ENCODE results near the gene PEX5L.

Gene PEX5L

DNA sequence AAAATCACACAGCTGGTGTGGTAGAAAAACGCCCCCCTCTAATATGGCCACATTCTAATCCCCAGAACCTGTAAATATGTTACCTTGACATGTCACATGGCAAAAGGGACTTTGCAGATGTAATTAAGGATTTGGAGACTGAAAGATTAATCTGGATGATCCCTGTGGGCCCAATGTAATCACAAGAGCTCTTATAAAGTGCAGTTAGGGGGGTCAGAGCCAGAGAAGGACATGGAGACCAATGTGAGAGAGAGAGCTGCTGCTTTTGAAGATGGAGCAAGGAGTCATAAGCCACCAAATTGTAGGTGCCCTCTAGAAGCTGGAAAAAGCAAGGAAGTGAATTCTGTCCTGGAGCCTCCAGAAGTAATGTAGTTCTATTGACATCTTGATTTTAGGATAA, 152.6 kb downstream of the PEX5L start:
- H3K4me3 ChIP-seq (ENCODE audit: low read depth in 1 of 5, low read length in 5 of 5) = no peak overlapping the region
- H3K9ac ChIP-seq (ENCODE audit: low read length in 5 of 5) = no peak overlapping the region
- H3K4me1 ChIP-seq (ENCODE audit: control insufficient read depth in 5 of 5, insufficient read depth in 5 of 5, low read length in 5 of 5) = peaks cover 0 to 6% (median 0%) of the 10 kb centered on the region in 5 donors
- peaks cover 0 to 2% (median 0%) of the 10 kb centered on the region in 5 donors for H3K27me3 ChIP-seq (ENCODE audit: control insufficient read depth in 5 of 5, insufficient read depth in 4 of 5, low read length in 5 of 5)
- H3K27ac ChIP-seq (ENCODE audit: low read depth, low read length) = no peak overlapping the region
- no peaks in the 10 kb centered on the region for H3K9me3 ChIP-seq (ENCODE audit: control insufficient read depth in 5 of 5, low read length in 5 of 5)
- H3K36me3 ChIP-seq (ENCODE audit: control insufficient read depth in 5 of 5, insufficient read depth in 5 of 5, low read length in 5 of 5) = no peaks in the 10 kb centered on the region

DNA sequence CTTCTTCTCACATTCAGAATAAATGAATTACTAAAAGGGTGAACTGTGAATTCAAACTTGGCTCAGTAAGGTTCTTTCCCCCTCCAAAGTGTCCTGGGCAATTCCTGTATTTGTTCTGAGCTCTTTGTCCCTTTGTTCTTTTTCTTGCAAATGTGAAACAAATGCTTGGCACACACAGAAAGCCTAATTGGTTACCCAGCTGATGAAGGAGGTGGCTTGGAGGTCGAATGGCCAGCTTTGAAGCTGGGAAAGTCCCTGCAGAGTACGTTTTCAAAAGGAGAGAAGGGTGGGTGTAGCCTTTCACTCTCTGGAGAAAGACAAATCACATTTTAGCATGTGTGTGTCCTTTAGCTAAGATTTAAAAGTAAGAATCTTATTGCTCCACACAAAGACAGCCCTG, 154.4 kb downstream of the PEX5L start:
- Histone ChIP-seq H3K4me3 (ENCODE audit: low read depth in 1 of 5, low read length in 5 of 5) (no peak overlapping the region), H3K27ac (ENCODE audit: low read depth, low read length) (no peak overlapping the region), H3K9me3 (ENCODE audit: control insufficient read depth in 5 of 5, low read length in 5 of 5) (no peaks in the 10 kb centered on the region), H3K36me3 (ENCODE audit: control insufficient read depth in 5 of 5, insufficient read depth in 5 of 5, low read length in 5 of 5) (no peaks in the 10 kb centered on the region), H3K9ac (ENCODE audit: low read length in 5 of 5) (no peak overlapping the region), H3K27me3 (ENCODE audit: control insufficient read depth in 5 of 5, insufficient read depth in 4 of 5, low read length in 5 of 5) (peaks cover 0 to 2% (median 0%) of the 10 kb centered on the region in 5 donors), H3K4me1 (ENCODE audit: control insufficient read depth in 5 of 5, insufficient read depth in 5 of 5, low read length in 5 of 5) (peaks cover 0 to 6% (median 0%) of the 10 kb centered on the region in 5 donors)

DNA sequence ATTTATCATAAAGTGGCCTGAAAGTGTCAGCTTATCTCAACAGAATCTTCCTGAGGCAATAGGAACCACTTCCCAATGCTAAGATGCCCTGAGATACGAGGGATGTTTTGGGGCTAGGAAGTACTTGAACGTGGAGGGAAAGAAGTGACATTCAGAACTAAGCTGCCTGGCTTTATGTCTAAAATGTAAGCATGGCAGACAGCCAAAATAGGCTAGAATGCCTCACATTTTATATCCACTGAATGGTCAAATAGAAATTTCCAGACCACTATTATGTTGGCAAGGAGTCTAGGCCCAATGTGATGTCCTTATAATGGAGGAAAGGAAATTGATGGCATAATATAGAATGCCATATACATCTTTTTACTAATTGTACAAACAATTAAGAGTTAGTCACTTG, 154.9 kb downstream of the PEX5L start:
- Histone ChIP-seq H3K4me1 (ENCODE audit: control insufficient read depth in 5 of 5, insufficient read depth in 5 of 5, low read length in 5 of 5) (peaks cover 0 to 6% (median 0%) of the 10 kb centered on the region in 5 donors), H3K27me3 (ENCODE audit: control insufficient read depth in 5 of 5, insufficient read depth in 4 of 5, low read length in 5 of 5) (peaks cover 0 to 2% (median 0%) of the 10 kb centered on the region in 5 donors), H3K27ac (ENCODE audit: low read depth, low read length) (no peak overlapping the region), H3K36me3 (ENCODE audit: control insufficient read depth in 5 of 5, insufficient read depth in 5 of 5, low read length in 5 of 5) (no peaks in the 10 kb centered on the region), H3K4me3 (ENCODE audit: low read depth in 1 of 5, low read length in 5 of 5) (no peak overlapping the region), H3K9me3 (ENCODE audit: control insufficient read depth in 5 of 5, low read length in 5 of 5) (no peaks in the 10 kb centered on the region), H3K9ac (ENCODE audit: low read length in 5 of 5) (no peak overlapping the region)

DNA sequence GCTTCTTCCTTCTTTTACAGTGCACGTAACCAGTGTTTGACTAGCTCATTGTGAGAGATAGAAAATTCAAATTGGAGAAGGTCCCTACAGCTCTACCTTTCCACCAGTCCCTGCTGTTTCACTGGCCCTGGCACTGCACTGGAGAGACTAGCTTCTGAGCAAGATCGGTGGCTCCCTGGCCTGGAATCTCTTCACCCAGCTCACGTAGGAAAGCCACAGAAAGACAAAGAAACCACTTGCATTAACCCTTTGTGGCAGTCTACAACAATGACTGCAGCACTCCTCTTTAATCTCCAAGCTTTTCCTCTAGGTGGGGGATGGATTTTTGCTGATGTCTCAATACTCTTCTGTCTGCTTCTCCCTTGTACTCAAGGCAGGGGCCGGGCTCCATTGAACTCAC, 155.9 kb downstream of the PEX5L start:
- H3K9ac ChIP-seq (ENCODE audit: low read length in 5 of 5) = no peak overlapping the region
- peaks cover 0 to 2% (median 0%) of the 10 kb centered on the region in 5 donors for H3K27me3 ChIP-seq (ENCODE audit: control insufficient read depth in 5 of 5, insufficient read depth in 4 of 5, low read length in 5 of 5)
- no peaks in the 10 kb centered on the region for H3K36me3 ChIP-seq (ENCODE audit: control insufficient read depth in 5 of 5, insufficient read depth in 5 of 5, low read length in 5 of 5)
- no peak overlapping the region for H3K27ac ChIP-seq (ENCODE audit: low read depth, low read length)
- peaks cover 0 to 6% (median 0%) of the 10 kb centered on the region in 5 donors for H3K4me1 ChIP-seq (ENCODE audit: control insufficient read depth in 5 of 5, insufficient read depth in 5 of 5, low read length in 5 of 5)
- H3K9me3 ChIP-seq (ENCODE audit: control insufficient read depth in 5 of 5, low read length in 5 of 5) = no peaks in the 10 kb centered on the region
- H3K4me3 ChIP-seq (ENCODE audit: low read depth in 1 of 5, low read length in 5 of 5) = no peak overlapping the region

DNA sequence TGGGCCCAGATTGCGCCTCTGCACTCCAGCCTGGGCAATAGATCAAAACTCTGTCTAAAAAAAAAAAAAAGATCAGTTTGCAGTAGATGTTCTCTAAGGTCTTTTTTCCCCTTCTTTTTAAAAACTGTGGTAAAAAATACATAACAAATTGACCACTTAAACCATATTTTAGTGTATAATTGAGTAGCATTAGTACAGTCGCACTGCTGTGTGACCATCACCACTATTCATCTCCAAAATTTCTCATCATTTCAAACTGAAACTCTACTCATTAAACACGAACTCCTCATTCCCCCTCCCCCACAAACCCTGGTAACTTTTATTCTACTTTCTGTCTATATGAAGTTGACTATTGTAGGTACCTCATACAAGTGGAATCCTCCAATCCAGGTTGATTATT, 160.3 kb downstream of the PEX5L start:
- Histone ChIP-seq H3K4me3 (ENCODE audit: low read depth in 1 of 5, low read length in 5 of 5) (no peak overlapping the region), H3K36me3 (ENCODE audit: control insufficient read depth in 5 of 5, insufficient read depth in 5 of 5, low read length in 5 of 5) (no peaks in the 10 kb centered on the region), H3K27ac (ENCODE audit: low read depth, low read length) (no peak overlapping the region), H3K4me1 (ENCODE audit: control insufficient read depth in 5 of 5, insufficient read depth in 5 of 5, low read length in 5 of 5) (no peaks in the 10 kb centered on the region), H3K27me3 (ENCODE audit: control insufficient read depth in 5 of 5, insufficient read depth in 4 of 5, low read length in 5 of 5) (peaks cover 0 to 2% (median 0%) of the 10 kb centered on the region in 5 donors), H3K9me3 (ENCODE audit: control insufficient read depth in 5 of 5, low read length in 5 of 5) (no peaks in the 10 kb centered on the region), H3K9ac (ENCODE audit: low read length in 5 of 5) (no peak overlapping the region)

DNA sequence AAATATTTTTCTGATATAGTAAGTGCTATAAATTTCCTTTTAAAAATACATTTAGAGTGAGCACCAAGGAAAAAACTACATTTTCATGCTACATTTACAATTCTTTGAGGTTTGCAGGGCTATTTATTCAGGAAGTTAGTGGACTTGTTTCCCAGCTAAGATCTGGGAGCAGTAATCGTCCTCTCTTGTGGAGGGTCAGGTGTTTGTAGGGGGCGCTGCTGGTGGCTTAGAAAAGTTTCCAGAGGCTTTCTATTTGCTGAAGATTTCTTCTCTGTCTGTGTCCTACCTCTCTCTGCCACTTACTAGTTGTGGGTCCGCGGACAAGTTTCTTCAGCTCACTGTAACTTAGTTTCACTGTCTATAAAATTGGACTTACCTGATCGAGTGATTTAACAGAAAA, 163.9 kb downstream of the PEX5L start:
- H3K36me3 ChIP-seq (ENCODE audit: control insufficient read depth in 5 of 5, insufficient read depth in 5 of 5, low read length in 5 of 5) = no peaks in the 10 kb centered on the region
- H3K27ac ChIP-seq (ENCODE audit: low read depth, low read length) = no peak overlapping the region
- no peaks in the 10 kb centered on the region for H3K9me3 ChIP-seq (ENCODE audit: control insufficient read depth in 5 of 5, low read length in 5 of 5)
- H3K27me3 ChIP-seq (ENCODE audit: control insufficient read depth in 5 of 5, insufficient read depth in 4 of 5, low read length in 5 of 5) = peaks cover 0 to 2% (median 0%) of the 10 kb centered on the region in 5 donors
- no peak overlapping the region for H3K9ac ChIP-seq (ENCODE audit: low read length in 5 of 5)
- H3K4me3 ChIP-seq (ENCODE audit: low read depth in 1 of 5, low read length in 5 of 5) = no peak overlapping the region
- H3K4me1 ChIP-seq (ENCODE audit: control insufficient read depth in 5 of 5, insufficient read depth in 5 of 5, low read length in 5 of 5) = no peaks in the 10 kb centered on the region

DNA sequence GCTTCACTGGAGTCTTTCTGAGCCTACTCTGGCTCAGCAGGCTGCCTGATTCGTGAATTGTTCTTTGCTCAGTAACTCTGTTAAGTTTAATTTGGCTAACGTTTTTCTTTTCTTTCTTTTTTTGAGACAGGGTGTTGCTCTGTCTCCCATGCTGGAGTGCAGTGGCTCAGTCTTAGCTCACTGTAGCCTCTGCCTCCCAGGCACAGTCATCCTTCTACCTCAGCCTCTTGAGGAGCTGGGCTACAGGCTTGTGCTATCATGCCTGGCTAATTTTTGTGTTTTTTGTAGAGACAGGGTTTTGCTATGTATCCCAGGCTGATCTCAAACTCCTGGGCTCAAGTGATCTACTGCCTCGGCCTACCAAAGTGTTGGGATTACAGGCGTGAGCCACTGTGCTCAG, 165.0 kb downstream of the PEX5L start:
- H3K27me3 ChIP-seq (ENCODE audit: control insufficient read depth in 5 of 5, insufficient read depth in 4 of 5, low read length in 5 of 5) = peaks cover 0 to 2% (median 0%) of the 10 kb centered on the region in 5 donors
- H3K4me3 ChIP-seq (ENCODE audit: low read depth in 1 of 5, low read length in 5 of 5) = no peak overlapping the region
- H3K27ac ChIP-seq (ENCODE audit: low read depth, low read length) = no peak overlapping the region
- no peak overlapping the region for H3K9ac ChIP-seq (ENCODE audit: low read length in 5 of 5)
- H3K4me1 ChIP-seq (ENCODE audit: control insufficient read depth in 5 of 5, insufficient read depth in 5 of 5, low read length in 5 of 5) = no peaks in the 10 kb centered on the region
- no peaks in the 10 kb centered on the region for H3K9me3 ChIP-seq (ENCODE audit: control insufficient read depth in 5 of 5, low read length in 5 of 5)
- no peaks in the 10 kb centered on the region for H3K36me3 ChIP-seq (ENCODE audit: control insufficient read depth in 5 of 5, insufficient read depth in 5 of 5, low read length in 5 of 5)

DNA sequence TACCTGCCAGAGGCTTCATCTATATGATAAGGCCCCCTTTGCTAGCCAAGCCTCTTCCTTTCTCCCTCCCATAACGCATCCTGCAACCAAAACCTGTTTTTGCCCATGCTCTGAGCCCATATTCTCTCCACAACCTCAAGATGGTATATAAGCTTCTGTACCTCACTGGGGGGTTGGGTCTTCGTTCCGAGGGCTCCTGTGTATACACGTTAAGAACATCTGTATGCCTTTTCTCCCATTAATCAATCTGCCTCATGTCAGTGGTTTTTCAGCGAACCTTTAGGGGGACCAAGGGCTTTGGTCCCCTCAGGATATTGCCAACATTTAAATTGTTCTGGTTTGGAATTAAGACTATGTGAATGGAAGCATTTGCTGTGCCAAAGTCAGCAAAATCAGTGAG, 168.0 kb downstream of the PEX5L start:
- H3K36me3 ChIP-seq (ENCODE audit: control insufficient read depth in 5 of 5, insufficient read depth in 5 of 5, low read length in 5 of 5) = no peaks in the 10 kb centered on the region
- no peak overlapping the region for H3K4me3 ChIP-seq (ENCODE audit: low read depth in 1 of 5, low read length in 5 of 5)

DNA sequence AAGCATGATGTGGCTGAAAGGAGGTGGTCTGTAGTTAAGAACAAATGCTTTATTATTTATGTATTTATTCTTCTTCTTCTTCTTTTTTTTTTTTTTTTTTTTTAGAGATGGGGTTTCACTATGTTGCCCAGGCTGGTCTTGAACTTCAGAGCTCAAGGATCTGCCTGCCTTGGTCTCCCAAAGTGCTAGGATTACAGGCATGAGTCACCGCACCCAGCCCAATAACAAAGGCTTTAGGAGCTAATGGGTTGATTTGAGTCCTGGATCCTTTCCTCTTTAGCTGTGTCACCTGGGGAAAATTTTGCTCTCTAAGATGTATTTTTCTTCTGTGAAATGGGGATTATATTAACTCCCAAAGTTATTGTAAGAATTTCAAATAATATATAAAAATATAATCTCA, 168.8 kb downstream of the PEX5L start:
- Histone ChIP-seq H3K4me1 (ENCODE audit: control insufficient read depth in 5 of 5, insufficient read depth in 5 of 5, low read length in 5 of 5) (no peaks in the 10 kb centered on the region), H3K27ac (ENCODE audit: low read depth, low read length) (no peak overlapping the region), H3K36me3 (ENCODE audit: control insufficient read depth in 5 of 5, insufficient read depth in 5 of 5, low read length in 5 of 5) (no peaks in the 10 kb centered on the region), H3K4me3 (ENCODE audit: low read depth in 1 of 5, low read length in 5 of 5) (no peak overlapping the region), H3K9ac (ENCODE audit: low read length in 5 of 5) (no peak overlapping the region), H3K27me3 (ENCODE audit: control insufficient read depth in 5 of 5, insufficient read depth in 4 of 5, low read length in 5 of 5) (no peaks in the 10 kb centered on the region), H3K9me3 (ENCODE audit: control insufficient read depth in 5 of 5, low read length in 5 of 5) (no peaks in the 10 kb centered on the region)

More for the DNA sequence above, 168.0 kb downstream of the PEX5L start:
- Histone ChIP-seq H3K4me1 (ENCODE audit: control insufficient read depth in 5 of 5, insufficient read depth in 5 of 5, low read length in 5 of 5) (no peaks in the 10 kb centered on the region), H3K27me3 (ENCODE audit: control insufficient read depth in 5 of 5, insufficient read depth in 4 of 5, low read length in 5 of 5) (peaks cover 0 to 2% (median 0%) of the 10 kb centered on the region in 5 donors), H3K9me3 (ENCODE audit: control insufficient read depth in 5 of 5, low read length in 5 of 5) (no peaks in the 10 kb centered on the region), H3K27ac (ENCODE audit: low read depth, low read length) (no peak overlapping the region), H3K9ac (ENCODE audit: low read length in 5 of 5) (no peak overlapping the region)

DNA sequence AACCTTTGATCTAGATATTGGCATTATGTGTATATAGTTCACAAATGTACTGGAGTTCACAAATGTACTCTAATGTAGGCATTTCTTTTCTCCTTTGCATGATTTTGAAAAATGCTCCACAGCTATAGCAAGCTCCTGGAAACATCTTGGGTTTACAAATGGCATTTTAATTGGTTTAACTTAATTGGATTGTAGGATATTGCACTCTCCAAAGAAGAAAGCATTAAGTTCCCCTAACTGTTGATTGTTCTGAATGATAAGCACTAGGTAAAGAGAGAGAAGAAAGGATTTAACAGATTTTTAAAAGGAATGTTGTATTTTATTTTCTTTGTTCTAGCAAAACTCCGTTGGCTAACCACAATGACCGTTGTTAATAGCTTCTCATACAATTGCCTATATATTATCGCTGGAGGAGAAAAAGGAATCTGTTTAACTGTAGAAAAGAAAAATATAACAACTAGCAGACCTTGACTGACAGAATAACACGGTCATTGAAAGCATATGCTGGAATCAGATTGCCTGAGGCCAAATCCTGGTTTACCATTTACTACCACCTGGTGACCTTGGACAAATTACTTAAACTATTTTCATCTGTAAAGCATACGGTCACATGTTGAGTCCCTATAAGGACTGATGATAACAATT, 170.8 kb downstream of the PEX5L start:
- Histone ChIP-seq H3K27me3 (ENCODE audit: control insufficient read depth in 5 of 5, insufficient read depth in 4 of 5, low read length in 5 of 5) (no peaks in the 10 kb centered on the region), H3K4me3 (ENCODE audit: low read depth in 1 of 5, low read length in 5 of 5) (no peak overlapping the region), H3K27ac (ENCODE audit: low read depth, low read length) (no peak overlapping the region), H3K9ac (ENCODE audit: low read length in 5 of 5) (no peak overlapping the region), H3K9me3 (ENCODE audit: control insufficient read depth in 5 of 5, low read length in 5 of 5) (no peaks in the 10 kb centered on the region), H3K36me3 (ENCODE audit: control insufficient read depth in 5 of 5, insufficient read depth in 5 of 5, low read length in 5 of 5) (no peaks in the 10 kb centered on the region), H3K4me1 (ENCODE audit: control insufficient read depth in 5 of 5, insufficient read depth in 5 of 5, low read length in 5 of 5) (no peaks in the 10 kb centered on the region)
